HEK293 (cell line): ENCODE measurements around the gene TMEM185B.

Experiments
- GLIS2 ChIP-seq: fragments of 450-650 bp; formaldehyde crosslinking; IDR thresholded peaks from 2 replicates; pipeline ENCODE4 v1.5.1; 2016; ENCODE audit warnings: missing biosample characterization, missing genetic modification characterization
- KLF10 ChIP-seq: fragments of 450-650 bp; IDR thresholded peaks from 2 replicates; pipeline ENCODE4 v1.5.1; 2018; ENCODE audit warnings: missing biosample characterization, mild to moderate bottlenecking, missing genetic modification characterization
- KLF16 ChIP-seq: fragments of 450-650 bp; formaldehyde crosslinking; IDR thresholded peaks from 2 replicates; pipeline ENCODE4 v1.5.1; 2017; ENCODE audit warnings: missing biosample characterization, missing genetic modification characterization
- KLF8 ChIP-seq: fragments of 450-650 bp; formaldehyde crosslinking; IDR thresholded peaks from 2 replicates; pipeline ENCODE4 v1.5.1; 2016; ENCODE audit warnings: missing biosample characterization, missing genetic modification characterization
- PRDM10 ChIP-seq: fragments of 450-650 bp; formaldehyde crosslinking; IDR thresholded peaks from 2 replicates; pipeline ENCODE4 v1.5.1; 2016; ENCODE audit warnings: missing biosample characterization, missing genetic modification characterization
- REST ChIP-seq: fragments of 450-650 bp; formaldehyde crosslinking; IDR thresholded peaks from 2 replicates; pipeline ENCODE4 v1.5.1; 2016; ENCODE audit warnings: missing biosample characterization, missing genetic modification characterization
- SP3 ChIP-seq: fragments of 450-650 bp; formaldehyde crosslinking; IDR thresholded peaks from 2 replicates; pipeline ENCODE4 v1.5.1; 2016; ENCODE audit warnings: missing biosample characterization, missing genetic modification characterization
- YY1 ChIP-seq: fragments of 450-650 bp; formaldehyde crosslinking; IDR thresholded peaks from 2 replicates; pipeline ENCODE4 v1.5.1; 2018; ENCODE audit warnings: missing biosample characterization, missing genetic modification characterization
- ZBTB20 ChIP-seq: fragments of 450-650 bp; formaldehyde crosslinking; IDR thresholded peaks from 2 replicates; pipeline ENCODE4 v1.5.1; 2016; ENCODE audit warnings: missing biosample characterization, missing genetic modification characterization
- ZBTB7A ChIP-seq: fragments of 450-650 bp; formaldehyde crosslinking; IDR thresholded peaks from 2 replicates; pipeline ENCODE4 v1.5.1; 2016; ENCODE audit warnings: low read depth, missing biosample characterization, missing genetic modification characterization
- ZEB2 ChIP-seq: fragments of 450-650 bp; formaldehyde crosslinking; IDR thresholded peaks from 2 replicates; pipeline ENCODE4 v1.5.1; 2016; ENCODE audit warnings: missing biosample characterization, missing genetic modification characterization
- ZNF138 ChIP-seq: fragments of 450-650 bp; formaldehyde crosslinking; IDR thresholded peaks from 2 replicates; pipeline ENCODE4 v1.5.1; 2016; ENCODE audit warnings: missing biosample characterization, missing genetic modification characterization, borderline replicate concordance
- ZNF155 ChIP-seq: fragments of 450-650 bp; formaldehyde crosslinking; IDR thresholded peaks from 2 replicates; pipeline ENCODE4 v1.5.1; 2016; ENCODE audit warnings: missing biosample characterization, missing genetic modification characterization
- ZNF221 ChIP-seq: fragments of 450-650 bp; formaldehyde crosslinking; IDR thresholded peaks from 2 replicates; pipeline ENCODE4 v1.5.1; 2017; ENCODE audit warnings: missing biosample characterization, missing genetic modification characterization, borderline replicate concordance
- ZNF394 ChIP-seq: fragments of 450-650 bp; formaldehyde crosslinking; IDR thresholded peaks from 2 replicates; pipeline ENCODE4 v1.5.1; 2016; ENCODE audit warnings: missing biosample characterization, missing genetic modification characterization, mild to moderate bottlenecking, moderate library complexity, borderline replicate concordance
- ZNF558 ChIP-seq: fragments of 450-650 bp; formaldehyde crosslinking; IDR thresholded peaks from 2 replicates; pipeline ENCODE4 v1.5.1; 2016; ENCODE audit warnings: missing biosample characterization, missing genetic modification characterization
- ZNF621 ChIP-seq: fragments of 450-650 bp; formaldehyde crosslinking; IDR thresholded peaks from 2 replicates; pipeline ENCODE4 v1.5.1; 2017; ENCODE audit warnings: missing biosample characterization, missing genetic modification characterization
- ZXDB ChIP-seq: fragments of 450-650 bp; formaldehyde crosslinking; IDR thresholded peaks from 2 replicates; pipeline ENCODE4 v1.5.1; 2016; ENCODE audit warnings: missing biosample characterization, missing genetic modification characterization
- TF ChIP-seq, protein P1 (sequence below): fragments of 450-650 bp; formaldehyde crosslinking; IDR thresholded peaks from 2 replicates; pipeline ENCODE4 v1.5.1; 2017; ENCODE audit warnings: missing biosample characterization, missing genetic modification characterization
- TF ChIP-seq, protein P2 (sequence below): fragments of 450-650 bp; formaldehyde crosslinking; IDR thresholded peaks from 2 replicates; pipeline ENCODE4 v1.5.1; 2016; ENCODE audit warnings: missing biosample characterization, missing genetic modification characterization
- TF ChIP-seq, protein P3 (sequence below): fragments of 450-650 bp; formaldehyde crosslinking; IDR thresholded peaks from 2 replicates; pipeline ENCODE4 v1.5.1; 2016; ENCODE audit warnings: missing biosample characterization, missing genetic modification characterization
- TF ChIP-seq, protein P4 (sequence below): fragments of 450-650 bp; formaldehyde crosslinking; IDR thresholded peaks from 2 replicates; pipeline ENCODE4 v1.5.1; 2017; ENCODE audit warnings: missing biosample characterization, missing genetic modification characterization

TMEM185B gene

DNA sequence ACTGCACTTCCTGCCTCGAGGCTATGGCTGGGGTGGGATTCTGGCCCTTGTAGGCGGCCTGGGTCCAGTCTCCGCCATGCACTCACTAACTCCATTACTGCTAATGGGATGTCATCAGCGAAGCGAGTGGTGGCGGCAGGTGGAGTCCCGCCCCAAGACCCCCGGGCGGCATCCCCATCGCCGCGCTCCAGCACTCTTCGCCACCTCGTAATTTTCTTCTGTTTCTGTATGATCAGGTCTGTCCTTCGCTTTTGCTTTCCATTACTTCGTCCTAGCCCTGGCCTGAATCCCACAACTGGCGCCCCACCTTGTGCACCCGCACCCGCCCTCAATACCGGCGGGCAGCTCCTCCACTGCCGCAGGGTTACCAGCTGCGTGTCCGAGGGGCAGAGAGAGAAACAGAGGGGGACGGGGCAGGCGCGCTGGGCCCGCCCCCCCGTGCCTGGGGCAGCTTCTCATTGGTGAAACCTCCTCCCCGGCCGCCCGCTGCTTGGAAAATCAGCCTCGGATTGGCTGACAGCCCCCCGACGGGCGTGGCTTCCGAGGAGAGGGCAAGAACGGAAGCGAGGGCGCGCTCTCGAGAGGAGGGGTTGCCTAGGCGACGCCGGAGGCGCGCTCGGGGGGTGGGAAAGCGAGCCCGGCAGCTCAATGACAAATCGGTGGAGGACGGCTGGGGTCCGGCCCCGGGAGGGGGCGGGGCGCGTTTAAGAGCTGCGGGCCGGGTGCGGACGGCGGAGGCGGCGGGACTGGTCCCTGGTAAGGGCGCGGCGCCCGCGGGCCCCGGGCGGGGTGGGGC is 29.2 kb upstream of the TMEM185B start, which contains the start of gene RALB (continued):
- TF ChIP-seq, protein P1, sequence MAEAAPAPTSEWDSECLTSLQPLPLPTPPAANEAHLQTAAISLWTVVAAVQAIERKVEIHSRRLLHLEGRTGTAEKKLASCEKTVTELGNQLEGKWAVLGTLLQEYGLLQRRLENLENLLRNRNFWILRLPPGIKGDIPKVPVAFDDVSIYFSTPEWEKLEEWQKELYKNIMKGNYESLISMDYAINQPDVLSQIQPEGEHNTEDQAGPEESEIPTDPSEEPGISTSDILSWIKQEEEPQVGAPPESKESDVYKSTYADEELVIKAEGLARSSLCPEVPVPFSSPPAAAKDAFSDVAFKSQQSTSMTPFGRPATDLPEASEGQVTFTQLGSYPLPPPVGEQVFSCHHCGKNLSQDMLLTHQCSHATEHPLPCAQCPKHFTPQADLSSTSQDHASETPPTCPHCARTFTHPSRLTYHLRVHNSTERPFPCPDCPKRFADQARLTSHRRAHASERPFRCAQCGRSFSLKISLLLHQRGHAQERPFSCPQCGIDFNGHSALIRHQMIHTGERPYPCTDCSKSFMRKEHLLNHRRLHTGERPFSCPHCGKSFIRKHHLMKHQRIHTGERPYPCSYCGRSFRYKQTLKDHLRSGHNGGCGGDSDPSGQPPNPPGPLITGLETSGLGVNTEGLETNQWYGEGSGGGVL (tag by site-specific recombination): peak; percentile 9; the same call in 1 of the 2 replicates
- TF ChIP-seq ZNF155 (tag by site-specific recombination) (no peak), SP3 (tag by site-specific recombination) (peak; percentile 78), ZBTB20 (tag by site-specific recombination) (peak; percentile 53; the same call in 1 of the 2 replicates), REST (tag by site-specific recombination) (0 out of 2 replicates have a peak, but pooled peaks have one; percentile 23), ZNF558 (tag by site-specific recombination) (no peak), KLF16 (peak; percentile 55; the same call in 1 of the 2 replicates), ZEB2 (peak; percentile 40; the same call in 1 of the 2 replicates), ZNF138 (tag by site-specific recombination) (no peak), KLF8 (tag by site-specific recombination) (no peak), ZNF621 (tag by site-specific recombination) (peak; percentile 100), GLIS2 (tag by site-specific recombination) (peak; percentile 84), YY1 (tag by site-specific recombination) (no peak), ZNF394 (tag by site-specific recombination) (peak; percentile 68; the same call in 1 of the 2 replicates), PRDM10 (tag by site-specific recombination) (no peak), KLF10 (tag by site-specific recombination) (peak; percentile 66; the same call in 1 of the 2 replicates), ZBTB7A (tag by site-specific recombination) (0 out of 2 replicates have a peak, but pooled peaks have one; percentile 41), ZXDB (tag by site-specific recombination) (peak; percentile 97), ZNF221 (tag by site-specific recombination) (no peak)
- TF ChIP-seq, protein P2, sequence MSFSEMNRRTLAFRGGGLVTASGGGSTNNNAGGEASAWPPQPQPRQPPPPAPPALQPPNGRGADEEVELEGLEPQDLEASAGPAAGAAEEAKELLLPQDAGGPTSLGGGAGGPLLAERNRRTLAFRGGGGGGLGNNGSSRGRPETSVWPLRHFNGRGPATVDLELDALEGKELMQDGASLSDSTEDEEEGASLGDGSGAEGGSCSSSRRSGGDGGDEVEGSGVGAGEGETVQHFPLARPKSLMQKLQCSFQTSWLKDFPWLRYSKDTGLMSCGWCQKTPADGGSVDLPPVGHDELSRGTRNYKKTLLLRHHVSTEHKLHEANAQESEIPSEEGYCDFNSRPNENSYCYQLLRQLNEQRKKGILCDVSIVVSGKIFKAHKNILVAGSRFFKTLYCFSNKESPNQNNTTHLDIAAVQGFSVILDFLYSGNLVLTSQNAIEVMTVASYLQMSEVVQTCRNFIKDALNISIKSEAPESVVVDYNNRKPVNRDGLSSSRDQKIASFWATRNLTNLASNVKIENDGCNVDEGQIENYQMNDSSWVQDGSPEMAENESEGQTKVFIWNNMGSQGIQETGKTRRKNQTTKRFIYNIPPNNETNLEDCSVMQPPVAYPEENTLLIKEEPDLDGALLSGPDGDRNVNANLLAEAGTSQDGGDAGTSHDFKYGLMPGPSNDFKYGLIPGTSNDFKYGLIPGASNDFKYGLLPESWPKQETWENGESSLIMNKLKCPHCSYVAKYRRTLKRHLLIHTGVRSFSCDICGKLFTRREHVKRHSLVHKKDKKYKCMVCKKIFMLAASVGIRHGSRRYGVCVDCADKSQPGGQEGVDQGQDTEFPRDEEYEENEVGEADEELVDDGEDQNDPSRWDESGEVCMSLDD: 0 out of 2 replicates have a peak, but pooled peaks have one; percentile 29
- TF ChIP-seq, protein P3, sequence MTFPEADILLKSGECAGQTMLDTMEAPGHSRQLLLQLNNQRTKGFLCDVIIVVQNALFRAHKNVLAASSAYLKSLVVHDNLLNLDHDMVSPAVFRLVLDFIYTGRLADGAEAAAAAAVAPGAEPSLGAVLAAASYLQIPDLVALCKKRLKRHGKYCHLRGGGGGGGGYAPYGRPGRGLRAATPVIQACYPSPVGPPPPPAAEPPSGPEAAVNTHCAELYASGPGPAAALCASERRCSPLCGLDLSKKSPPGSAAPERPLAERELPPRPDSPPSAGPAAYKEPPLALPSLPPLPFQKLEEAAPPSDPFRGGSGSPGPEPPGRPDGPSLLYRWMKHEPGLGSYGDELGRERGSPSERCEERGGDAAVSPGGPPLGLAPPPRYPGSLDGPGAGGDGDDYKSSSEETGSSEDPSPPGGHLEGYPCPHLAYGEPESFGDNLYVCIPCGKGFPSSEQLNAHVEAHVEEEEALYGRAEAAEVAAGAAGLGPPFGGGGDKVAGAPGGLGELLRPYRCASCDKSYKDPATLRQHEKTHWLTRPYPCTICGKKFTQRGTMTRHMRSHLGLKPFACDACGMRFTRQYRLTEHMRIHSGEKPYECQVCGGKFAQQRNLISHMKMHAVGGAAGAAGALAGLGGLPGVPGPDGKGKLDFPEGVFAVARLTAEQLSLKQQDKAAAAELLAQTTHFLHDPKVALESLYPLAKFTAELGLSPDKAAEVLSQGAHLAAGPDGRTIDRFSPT (tag by site-specific recombination): peak; percentile 81
- TF ChIP-seq, protein P4, sequence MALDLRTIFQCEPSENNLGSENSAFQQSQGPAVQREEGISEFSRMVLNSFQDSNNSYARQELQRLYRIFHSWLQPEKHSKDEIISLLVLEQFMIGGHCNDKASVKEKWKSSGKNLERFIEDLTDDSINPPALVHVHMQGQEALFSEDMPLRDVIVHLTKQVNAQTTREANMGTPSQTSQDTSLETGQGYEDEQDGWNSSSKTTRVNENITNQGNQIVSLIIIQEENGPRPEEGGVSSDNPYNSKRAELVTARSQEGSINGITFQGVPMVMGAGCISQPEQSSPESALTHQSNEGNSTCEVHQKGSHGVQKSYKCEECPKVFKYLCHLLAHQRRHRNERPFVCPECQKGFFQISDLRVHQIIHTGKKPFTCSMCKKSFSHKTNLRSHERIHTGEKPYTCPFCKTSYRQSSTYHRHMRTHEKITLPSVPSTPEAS (tag by site-specific recombination): no peak
